Embryonic facial prominence (tissue), 1 donor: ENCODE measurements around the gene LOXL1.

ENCODE experiments used
- DNase-seq: peaks from one replicate; pipeline ENCODE4 v3.0.0-alpha.2; 2016; ENCODE audit errors: extremely low spot score

Gene LOXL1

DNA sequence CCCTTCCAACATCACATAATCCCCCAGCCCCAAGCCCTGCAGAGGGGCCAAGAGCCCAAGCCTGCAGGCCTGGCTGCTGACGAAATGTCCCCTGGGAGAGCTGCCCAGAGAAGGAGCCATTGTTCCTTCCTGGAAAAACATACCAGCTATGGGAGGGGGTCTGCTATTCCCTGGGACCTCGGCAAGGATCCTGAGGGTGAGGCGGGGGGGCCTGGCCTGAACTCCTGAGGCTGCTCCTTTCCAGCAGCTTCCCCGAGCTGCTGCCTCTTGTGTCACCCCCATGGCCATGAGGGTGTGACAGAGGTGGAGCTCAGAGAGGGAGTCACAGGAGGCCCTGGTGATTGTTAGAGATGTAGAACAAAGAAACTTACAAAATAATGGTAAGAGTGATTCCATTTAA, 12.9 kb downstream of the LOXL1 start:
- no peak for DNase-seq

DNA sequence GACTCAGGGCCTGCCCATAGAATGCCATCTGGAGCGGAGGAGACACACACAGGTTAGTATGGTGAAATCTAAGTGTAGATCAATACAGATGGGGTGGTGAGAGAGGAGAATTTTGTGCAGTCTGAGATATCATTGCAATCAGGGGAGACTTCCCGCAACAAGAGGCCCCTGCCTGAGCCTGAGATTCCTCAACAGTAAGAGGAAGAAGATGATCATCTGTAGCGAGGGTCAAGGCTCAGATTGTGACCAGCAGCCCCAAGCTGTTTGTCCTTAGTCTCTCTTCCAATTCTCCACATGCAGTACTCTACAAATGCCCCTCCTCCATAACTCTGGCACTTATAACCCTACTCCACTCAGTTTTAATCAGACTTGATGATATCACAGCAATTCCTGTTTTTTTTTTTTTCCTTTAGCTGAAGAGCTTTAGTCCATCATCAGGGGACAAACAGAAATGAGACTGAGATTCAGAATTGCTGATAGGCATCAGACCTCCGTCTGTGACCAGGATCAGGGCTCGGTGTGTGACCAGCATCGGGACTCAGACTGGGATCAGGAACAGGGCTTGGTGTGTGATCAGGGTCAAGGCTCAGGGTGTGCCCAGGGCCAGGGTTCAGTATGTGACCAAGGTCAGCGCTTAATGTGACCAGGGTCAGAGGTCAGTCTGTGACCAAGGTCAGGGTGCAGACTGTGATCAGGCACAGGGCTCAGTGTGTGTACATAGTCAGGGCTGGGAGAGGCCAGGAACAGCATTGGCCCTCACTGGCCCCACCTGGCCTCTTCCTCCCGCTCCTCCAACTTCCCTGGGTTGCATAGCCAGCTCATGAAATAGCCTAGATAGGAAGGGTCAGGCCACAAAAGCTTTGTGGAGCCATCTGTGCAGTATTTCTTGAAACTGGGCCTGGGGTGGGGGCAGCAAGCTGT, 14.1 kb downstream of the LOXL1 start:
- DNase-seq, result no peak

DNA sequence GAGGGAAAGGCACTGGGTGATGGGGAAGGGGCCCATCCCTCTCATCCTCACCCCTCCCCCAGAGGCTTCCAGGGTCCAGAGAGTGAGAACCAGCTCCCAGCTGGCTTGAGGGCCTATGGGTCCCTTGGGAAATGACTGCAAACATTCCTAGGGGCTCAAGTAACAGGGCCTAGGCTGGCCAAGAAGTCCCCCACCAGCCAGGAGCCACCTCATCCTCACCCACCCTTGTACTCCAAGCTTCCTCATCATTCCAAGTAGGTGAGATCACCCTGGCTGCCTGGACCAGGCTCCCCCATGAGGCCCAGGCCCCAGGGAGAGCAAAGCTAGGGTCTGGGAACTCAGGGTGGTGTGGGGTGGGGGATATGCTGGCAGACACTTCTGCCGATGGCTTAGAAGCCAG, 14.8 kb downstream of the LOXL1 start:
- no peak for DNase-seq

DNA sequence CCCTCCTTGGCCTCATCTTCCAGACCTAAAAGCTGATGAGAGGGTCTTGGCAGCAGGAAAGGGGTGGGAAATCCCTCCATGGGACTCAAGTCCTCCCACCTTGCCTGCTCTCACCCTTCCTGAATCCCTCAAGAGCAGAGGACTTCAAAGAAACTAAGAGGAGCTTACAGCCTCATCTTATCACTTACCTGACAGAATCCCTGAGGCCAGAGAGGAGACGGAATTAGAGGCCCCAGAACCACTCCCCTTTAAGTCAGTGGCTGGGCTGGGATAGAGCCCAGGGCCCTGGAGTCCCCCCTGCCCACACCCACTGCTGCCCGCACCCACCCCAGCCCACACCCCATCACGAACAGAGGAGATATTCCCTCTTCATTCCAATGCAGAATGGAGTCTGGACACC, 15.2 kb downstream of the LOXL1 start:
- DNase-seq, result no peak

DNA sequence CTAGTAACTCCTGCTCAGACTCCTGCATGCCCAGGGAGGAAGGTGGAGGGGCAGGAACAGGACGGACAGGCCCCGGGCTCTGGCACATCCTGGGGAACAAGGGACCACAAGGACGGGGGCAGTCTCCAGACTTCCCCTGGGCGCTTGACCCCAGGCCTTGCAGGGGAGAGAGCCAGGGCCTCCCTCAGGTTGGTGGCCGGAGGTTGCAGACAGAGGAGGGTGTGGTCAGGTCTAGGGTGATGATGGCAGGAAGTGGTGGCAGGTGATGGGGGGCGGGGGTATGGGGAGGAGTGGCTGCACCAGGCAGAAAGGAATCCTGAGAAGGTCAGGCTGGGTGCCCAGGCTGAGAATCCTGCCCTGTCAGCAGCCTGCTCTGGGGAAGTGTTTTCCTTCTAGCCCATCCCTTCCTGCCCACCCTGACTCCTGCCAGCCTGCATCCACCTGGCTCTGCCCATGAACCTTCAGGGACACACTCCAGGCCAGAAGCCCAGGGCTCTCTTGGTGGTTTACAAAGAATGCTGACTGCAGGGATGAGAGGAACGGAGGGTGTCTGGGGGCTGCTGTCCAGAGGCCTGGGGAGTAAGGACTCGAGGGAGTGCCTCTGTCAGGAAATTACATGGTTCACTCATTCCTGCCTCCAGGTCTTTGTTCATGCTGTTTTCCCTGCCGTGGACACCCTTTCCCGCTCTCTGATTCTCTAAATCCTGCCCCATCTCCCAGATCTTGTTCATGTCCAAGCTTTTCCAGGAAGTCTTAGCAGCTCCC, 15.8 kb downstream of the LOXL1 start:
- no peak for DNase-seq

DNA sequence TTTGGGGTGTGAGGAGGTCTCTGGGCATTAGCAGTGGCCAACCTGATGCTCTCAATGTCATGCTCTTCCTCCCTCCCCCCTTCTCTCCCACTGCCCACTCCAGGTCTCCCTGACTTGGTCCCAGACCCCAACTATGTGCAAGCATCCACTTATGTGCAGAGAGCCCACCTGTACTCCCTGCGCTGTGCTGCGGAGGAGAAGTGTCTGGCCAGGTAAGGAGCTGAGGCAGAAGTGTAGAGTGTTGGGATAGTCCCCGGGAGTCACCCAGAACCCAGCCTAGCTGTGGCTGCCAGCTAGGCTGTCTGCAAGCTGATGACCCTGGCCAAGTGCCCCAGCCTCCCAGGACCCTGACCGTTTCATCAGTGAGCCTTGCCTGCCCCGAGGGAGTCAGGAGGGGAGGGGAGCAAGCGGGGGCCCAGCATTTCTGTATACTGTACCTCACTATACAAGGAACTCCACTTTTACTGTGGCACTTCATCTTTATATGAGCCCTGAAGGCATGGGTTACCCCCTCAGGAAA, 16.5 kb downstream of the LOXL1 start:
- DNase-seq, result no peak

DNA sequence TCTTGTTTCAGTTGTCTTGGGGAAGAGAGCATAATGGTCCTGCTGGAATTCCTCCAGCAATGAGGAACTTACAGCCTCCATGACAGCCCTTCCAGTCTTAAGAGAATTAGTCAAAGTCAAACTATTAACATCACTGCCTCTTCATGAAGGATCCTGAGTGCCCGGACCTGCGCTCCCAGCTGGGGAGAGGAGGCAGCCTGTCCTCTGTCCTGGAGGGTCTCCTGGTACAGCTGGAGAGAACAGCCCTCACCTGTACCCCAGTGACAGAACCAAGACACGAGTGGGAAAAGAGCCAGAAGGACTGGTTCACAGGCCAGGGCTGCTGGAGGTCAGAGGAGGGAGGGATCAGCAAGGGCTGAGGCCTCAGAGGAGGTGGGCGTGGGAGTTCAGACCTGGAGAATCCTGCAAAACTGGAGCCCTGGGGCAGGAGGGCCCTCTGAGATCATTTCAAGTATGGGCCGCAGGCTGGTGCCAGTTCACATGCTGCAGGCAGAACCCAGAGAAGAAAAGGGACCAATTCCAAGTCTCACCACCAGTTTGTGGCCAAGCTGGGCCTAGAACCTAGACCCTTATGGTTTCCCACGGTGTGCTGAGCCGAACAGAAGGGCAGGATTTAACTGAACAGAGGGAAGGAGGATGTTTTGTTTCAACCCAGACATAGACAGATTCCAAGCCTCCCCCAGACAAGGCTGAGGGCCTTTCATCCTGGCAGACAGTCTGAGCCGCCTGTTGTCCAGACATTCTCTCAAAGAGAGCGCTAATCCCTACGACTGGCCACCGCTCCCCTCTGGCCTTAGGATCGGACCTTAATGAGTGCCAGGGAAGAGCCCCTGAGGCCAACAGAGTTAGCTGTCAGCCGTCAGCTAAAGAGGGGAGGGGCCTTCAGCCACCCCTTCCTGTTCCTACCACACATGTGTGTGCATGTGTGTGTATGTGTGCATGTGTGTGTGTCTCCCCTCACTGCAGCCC, 18.2 kb downstream of the LOXL1 start:
- no peak for DNase-seq

DNA sequence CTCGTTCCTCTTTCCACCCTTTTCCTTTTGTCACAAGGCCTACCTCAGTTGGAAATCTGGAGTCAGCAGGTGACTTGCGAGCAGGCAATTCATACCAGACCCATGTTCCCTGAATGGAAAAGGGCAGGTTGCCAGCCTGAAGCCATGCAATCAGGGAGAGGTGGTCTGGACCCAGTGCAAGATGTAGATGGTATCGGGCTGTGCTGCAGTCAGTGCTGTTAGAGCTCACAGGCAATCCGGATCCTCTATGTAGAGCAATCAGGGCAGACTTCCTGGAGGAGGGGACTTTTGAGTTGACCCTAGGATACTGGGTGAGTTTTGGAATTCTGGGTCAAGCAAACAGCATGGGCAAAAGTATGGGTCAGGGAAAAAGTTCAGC, 18.9 kb downstream of the LOXL1 start:
- DNase-seq, result no peak

DNA sequence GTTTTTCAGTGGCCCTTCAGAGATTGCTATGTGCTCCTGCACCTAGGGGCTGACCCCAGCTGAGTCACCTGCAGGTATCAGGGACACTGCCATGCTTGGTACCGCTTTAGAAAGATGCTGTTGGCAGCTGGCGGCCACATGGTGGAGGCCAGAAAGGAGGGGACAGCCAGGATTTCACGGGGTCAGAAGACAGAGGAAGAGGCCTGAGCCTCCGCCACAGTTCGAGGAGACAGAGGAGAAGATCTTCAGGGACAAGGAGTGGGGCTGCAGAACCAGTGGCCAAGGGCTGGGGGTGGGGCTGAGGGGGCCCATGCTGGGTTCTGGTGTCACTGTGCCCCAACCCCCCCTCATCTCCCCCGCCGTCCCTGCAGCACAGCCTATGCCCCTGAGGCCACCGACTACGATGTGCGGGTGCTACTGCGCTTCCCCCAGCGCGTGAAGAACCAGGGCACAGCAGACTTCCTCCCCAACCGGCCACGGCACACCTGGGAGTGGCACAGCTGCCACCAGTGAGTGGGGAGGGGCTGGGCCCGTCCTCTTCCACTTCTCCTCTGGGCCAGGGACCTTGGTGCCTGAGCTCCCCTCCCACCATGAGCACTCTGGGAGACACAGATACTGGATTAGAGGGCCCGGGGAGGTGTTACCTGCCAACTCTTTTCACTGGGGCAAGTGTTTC, 19.9 kb downstream of the LOXL1 start:
- DNase-seq, result no peak

DNA sequence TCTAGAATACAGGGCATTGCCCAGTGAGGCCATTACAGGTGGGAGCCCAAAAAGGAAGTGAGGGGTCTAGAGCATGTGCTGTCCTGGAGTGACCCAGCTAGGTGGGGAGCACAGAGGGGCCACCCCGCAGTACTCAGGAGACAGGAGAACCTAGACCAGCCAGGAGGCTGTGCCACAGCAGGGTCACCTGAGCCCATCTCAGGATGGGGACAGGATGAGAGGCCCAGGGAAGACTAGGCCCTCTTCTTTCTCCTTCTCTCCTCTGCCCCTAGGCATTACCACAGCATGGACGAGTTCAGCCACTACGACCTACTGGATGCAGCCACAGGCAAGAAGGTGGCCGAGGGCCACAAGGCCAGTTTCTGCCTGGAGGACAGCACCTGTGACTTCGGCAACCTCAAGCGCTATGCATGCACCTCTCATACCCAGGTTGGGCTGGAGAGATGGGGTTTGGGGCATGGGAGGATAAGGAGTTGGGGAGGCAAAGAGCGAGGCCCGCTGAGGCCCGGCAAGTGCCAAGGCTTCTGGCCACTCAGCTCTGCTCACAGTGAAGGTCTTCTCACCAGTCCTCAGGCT, 20.6 kb downstream of the LOXL1 start:
- DNase-seq, result no peak

DNA sequence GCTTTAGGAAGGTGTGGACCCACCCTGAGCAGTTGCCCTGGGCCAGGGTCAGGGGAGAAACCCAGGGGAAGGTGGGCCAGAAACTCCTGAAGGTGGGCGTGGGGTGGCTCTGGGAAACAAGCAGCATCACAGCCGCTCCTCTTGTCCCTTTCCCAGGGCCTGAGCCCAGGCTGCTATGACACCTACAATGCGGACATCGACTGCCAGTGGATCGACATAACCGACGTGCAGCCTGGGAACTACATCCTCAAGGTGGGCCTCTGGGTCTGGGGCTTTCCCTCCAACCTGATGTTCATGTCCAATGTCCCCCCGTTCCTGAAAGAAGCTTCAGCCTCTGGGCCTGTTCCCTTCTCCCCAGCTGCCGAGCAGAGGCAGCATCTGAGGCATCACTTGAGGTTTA, 21.4 kb downstream of the LOXL1 start:
- no peak for DNase-seq

DNA sequence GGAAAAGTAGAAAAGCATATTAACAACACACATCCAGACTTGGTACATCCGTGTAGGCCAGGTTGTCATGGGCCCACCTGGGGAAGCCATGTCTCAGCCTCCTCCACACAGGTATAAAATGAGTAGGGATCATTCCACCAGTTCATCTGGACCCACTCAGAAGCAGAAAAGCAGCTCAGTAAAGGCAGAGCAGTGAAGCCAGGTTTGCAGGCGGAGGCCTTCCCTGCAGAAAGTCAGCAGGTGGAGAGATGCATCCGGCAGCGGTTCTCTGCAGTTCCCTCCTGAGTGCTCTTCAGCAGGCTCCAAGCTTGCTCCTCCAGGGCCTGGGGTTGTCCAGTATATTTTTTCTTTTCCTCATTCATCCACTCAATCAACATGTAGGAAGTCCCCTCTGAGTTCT, 22.1 kb downstream of the LOXL1 start:
- DNase-seq, result no peak

DNA sequence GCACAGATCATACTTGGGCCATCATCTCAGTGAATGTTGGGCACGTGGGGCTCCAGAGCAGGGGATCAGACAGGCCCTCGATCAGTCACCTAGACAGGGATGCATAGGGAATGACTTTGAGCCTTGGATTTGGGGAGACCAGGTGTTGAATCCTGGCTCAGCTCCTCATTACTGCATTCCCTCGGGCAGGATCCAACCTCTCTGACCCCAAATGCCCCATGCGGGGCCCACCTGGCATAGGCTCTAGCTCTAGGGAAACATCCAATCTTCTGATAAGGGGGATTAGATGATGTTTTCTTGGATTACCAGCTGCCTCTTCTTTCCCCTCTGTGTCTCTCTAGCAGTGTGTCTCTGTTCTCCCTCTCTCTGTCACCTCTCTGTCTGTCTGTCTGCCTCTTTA, 22.7 kb downstream of the LOXL1 start:
- no peak for DNase-seq

DNA sequence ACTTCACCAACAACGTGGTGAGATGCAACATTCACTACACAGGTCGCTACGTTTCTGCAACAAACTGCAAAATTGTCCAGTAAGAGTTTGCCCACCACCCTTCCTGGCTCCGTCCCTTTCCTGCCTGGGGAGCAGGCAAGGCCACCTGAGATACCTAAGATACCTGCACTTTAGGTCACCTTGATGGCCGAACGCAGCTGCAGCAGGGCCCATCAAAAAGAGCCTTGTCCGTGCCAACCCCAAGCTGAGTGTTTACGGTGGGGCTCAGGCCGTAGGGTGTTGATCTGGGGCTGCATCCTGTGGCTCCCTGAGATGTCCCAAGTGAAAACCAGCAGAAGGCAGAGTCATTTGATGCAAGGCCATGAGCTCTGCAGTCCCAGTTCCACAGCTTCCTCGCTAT, 23.2 kb downstream of the LOXL1 start:
- no peak for DNase-seq

DNA sequence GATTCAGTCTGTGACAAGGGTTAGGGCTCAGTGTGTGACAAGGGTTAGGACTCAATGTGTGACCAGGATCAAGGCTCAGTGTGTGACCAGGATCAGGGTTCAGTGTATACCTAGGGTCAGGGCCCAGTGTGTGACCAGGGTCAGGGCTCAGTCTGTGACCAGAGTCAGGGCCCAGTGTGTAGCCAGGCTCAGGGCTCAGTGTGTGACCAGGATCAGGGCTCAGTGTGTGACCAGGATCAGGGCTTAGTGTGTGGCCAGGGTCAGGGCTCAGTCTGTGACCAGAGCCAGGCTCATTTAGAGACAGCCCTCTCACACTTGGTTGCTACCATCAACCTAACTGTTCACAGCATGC, 24.2 kb downstream of the LOXL1 start:
- no peak for DNase-seq

DNA sequence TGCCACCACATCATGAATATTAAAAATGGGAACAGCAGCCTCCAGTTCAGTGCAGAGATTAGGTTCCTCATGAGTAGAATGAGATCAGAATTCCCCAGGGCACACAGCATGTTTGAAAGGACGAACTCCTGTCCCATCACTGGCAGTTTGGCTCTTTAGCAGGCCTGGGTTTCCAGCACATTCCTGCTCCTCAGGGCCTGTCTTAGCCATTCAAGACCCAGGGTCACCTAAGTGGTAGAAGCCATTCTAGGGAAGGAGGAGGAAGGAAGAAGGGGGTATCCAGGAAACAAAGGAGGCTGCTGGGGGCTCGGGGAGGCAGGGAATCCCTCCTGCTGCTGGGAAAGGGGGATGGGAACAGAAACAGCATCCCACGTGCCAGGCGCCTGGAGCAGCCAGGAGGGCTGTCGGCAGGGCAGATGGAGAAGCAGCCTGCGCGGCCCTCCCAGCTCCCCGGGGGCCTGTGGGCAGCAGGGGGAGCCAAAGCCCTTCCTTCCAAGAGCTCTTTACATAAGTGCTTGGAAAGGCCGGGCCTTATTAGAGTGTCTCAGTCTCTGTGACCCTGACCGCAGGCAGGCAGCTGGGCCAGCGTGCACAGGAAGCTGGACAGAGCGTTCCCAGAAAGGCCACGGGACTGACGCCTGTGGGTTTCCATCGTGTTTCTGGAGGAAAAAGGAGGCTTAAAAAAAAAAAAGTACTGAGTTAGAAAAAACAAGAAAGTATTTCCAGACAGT, 24.7 kb downstream of the LOXL1 start:
- peak; percentile 63 for DNase-seq

DNA sequence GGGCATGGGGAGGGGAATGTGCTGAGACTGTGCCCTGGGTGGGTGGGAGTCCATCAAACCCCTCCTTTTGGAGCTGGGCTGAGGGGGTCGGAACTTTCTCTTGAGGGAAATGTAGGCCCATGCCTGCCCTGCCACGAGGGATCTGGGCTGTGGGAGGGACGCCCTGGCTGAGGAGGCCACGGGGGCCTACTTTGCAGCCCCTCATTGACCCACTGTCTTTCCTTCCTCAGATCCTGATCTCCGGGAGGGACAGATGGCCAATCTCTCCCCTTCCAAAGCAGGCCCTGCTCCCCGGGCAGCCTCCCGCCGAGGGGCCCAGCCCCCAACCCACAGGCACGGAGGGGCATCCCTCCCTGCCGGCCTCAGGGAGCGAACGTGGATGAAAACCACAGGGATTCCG, 25.3 kb downstream of the LOXL1 start:
- DNase-seq, result no peak

DNA sequence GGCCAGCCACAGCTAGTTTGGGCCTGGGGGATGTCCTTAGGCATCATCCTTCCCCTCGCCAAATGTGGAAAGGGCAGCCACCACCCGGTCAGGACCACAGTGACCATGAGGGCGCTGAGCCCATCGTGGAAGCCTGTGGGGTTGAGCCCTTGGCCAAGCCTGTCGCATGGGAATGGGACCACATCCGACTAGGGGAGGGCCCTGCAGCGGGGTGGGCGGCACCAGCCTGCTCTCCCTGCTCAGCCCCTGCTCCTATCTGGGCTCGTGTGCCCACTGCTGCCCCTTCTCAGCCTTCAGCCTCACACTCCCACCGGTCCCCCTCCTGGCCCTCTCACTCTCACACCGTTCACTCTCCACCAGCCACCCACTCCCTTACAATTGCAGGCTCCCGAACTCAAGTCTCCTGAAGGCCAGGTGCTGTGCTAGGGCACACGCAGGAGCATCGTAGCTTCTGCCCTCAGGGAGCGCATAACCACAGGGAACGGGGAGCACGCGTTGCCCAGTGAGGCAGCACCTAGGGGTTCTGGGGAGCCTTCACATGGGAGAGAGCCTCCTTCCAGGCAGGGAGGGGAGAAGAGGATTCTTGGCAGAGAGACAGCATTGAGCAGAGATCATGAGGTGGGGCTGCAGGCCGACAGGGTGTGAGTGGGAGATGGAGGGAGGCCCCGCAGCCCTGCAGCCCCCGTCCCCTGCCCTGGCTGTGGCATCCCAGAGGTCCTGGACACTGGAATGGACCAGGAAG, 26.1 kb downstream of the LOXL1 start:
- DNase-seq, result no peak

DNA sequence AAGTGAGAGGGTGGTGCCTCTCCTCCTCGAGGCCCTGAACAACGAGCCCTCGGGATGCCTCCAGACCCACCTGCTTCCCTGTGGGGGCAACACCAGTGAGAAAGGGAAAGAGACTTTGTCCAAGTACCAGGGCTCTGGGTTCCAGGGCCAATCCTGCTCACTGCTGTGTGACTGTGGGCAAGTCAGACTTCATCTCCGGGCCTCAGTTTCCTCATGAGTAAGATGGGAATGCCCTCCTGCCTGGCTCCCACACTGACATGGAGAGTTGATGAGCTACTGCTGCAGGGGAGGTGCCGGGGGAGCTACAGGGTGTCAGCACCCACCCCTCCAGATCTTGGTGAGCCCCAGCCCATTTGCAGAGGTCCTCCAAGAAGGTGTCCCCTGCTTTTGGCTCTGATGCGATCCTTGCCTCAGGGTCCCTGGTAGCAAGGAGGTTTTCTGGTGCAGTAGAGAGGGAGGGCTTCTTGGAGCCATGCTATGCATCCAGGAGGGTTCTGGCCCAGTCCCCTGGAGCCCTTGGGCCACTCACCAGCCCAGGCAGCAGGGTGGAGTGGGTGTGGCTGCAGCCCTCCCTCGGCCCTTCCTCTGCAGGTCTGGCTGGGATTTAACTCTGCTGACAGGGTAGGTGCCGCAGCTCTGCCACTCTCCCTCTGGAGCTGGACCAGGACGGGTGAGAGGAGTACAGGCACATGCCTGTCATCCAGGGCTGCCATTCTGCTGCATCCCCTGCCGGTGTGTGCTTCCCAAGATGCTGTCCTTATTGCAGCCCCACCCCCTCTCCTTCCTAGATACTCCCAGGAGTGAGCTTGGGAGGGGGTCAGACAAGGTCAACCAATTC, 26.9 kb downstream of the LOXL1 start:
- no peak for DNase-seq
